HepG2 (cell line): Measurements from ENCODE around the gene EED. TPM values are rescaled to one million over a fixed set of nuclear protein-coding genes. Genes with fewer than 3 reads are reported as not detected.

Experiments used
- AHR ChIP-seq: IDR thresholded peaks from 2 replicates; pipeline ENCODE4 v1.6.1; 2018; ENCODE audit warnings: missing genetic modification reagents, missing compliant biosample characterization
- FOXO4 ChIP-seq: sonication (generic); formaldehyde crosslinking; conservative IDR thresholded peaks from 2 replicates; pipeline ENCODE4 v1.8.1; 2023; ENCODE audit warnings: missing genetic modification reagents
- HIVEP1 ChIP-seq: sonication (generic); formaldehyde crosslinking; IDR thresholded peaks from 2 replicates; pipeline ENCODE4 v1.4.0; 2020; ENCODE audit warnings: mild to moderate bottlenecking, missing genetic modification reagents
- MAFF ChIP-seq: IDR thresholded peaks from 2 replicates; pipeline ENCODE4 v1.6.1; 2011; ENCODE audit warnings: low read depth, low read length, improper control_type of control experiment
- POLR2AphosphoS5 ChIP-seq: IDR thresholded peaks from 2 replicates; pipeline ENCODE4 v1.6.1; 2012; ENCODE audit warnings: low read depth, low read length
- RARA ChIP-seq: IDR thresholded peaks from 2 replicates; pipeline ENCODE4 v1.6.1; 2016; ENCODE audit warnings: missing genetic modification reagents, missing compliant biosample characterization
- RFXANK ChIP-seq: IDR thresholded peaks from 2 replicates; pipeline ENCODE4 v1.6.1; 2016
- RXRA ChIP-seq: sonication (generic); formaldehyde crosslinking; IDR thresholded peaks from 2 replicates; pipeline ENCODE4 v1.5.1; 2020; ENCODE audit warnings: missing genetic modification reagents
- SMC3 ChIP-seq: IDR thresholded peaks from 2 replicates; pipeline ENCODE4 v1.6.1; 2011; ENCODE audit warnings: low read length, improper control_type of control experiment
- SOX6 ChIP-seq, 2 experiments: fragments of 450-650 bp in 1 of 2; sonication (generic) in 1 of 2; formaldehyde crosslinking in 1 of 2; IDR thresholded peaks; 2 replicates each; pipeline versions ENCODE4 v1.4.0 to v1.6.1; 2017 to 2020; ENCODE audit warnings: antibody characterized with exemption in 1 of 2, mild to moderate bottlenecking in 1 of 2, missing genetic modification reagents in 1 of 2
- THRA ChIP-seq: sonication (generic); formaldehyde crosslinking; IDR thresholded peaks from 2 replicates; pipeline ENCODE4 v1.4.0; 2020; ENCODE audit warnings: missing genetic modification reagents, borderline replicate concordance
- ZBTB4 ChIP-seq: sonication (generic); formaldehyde crosslinking; IDR thresholded peaks from 2 replicates; pipeline ENCODE4 v1.4.0; 2020; ENCODE audit warnings: missing genetic modification reagents, mild to moderate bottlenecking, borderline replicate concordance
- ZNF407 ChIP-seq: sonication (generic); formaldehyde crosslinking; IDR thresholded peaks from one replicate; pipeline ENCODE4 v1.5.1; 2020; ENCODE audit warnings: mild to moderate bottlenecking, missing genetic modification reagents; ENCODE audit errors: not compliant biosample characterization
- ZNF547 ChIP-seq: sonication (generic); formaldehyde crosslinking; IDR thresholded peaks from 2 replicates; pipeline ENCODE4 v1.5.1; 2020; ENCODE audit warnings: mild to moderate bottlenecking, missing genetic modification reagents
- ZNF557 ChIP-seq: sonication (generic); formaldehyde crosslinking; IDR thresholded peaks from 2 replicates; pipeline ENCODE4 v1.4.0; 2020; ENCODE audit warnings: missing genetic modification reagents
- polyA plus RNA-seq, 8 experiments: library from polyadenylated mRNA; depleted of rRNA in 3 of 8; stranded (reverse) in 7 of 8; unstranded in 1 of 8; fragments of >200 nt; fragmentation: Illumina TruSeq in 4 of 8; extraction: Trizol in 4 of 8; gene quantifications; 2 replicates each; pipeline versions ENCODE4 v1.2.1 to v1.2.3, GENCODE V29; 2011 to 2016; ENCODE audit warnings: low read depth in 4 of 8, missing spikeins in 1 of 8, mixed read lengths in 1 of 8; ENCODE audit not compliant: insufficient read depth in 1 of 8
- total RNA-seq, 5 experiments: library from RNA; depleted of rRNA; stranded (reverse); fragments of >200 nt; fragmentation: Illumina TruSeq; extraction: Trizol; gene quantifications; 2 replicates each; pipeline ENCODE4 v1.2.3, GENCODE V29; 2016; ENCODE audit warnings: low read depth in 1 of 5

EED gene
- total and polyA plus RNA-seq, 2 of the 13 experiments (the other 11 are each of a cell fraction or from before 2014, with no cell fraction given), result 11.0 to 28.4 TPM

- no peak for TF ChIP-seq ZNF407 (CRISPR knock-in tag)
- TF ChIP-seq POLR2AphosphoS5, result no peak
- peak; percentile 54 for TF ChIP-seq SMC3
- no peak for TF ChIP-seq ZBTB4
- TF ChIP-seq SOX6 (IDR thresholded peaks at IDR 0.05), result no peak
- TF ChIP-seq SOX6 (CRISPR knock-in tag; IDR thresholded peaks at IDR 0.05), result peak; percentile 87
- peak; percentile 94 for TF ChIP-seq MAFF
- no peak for TF ChIP-seq RFXANK
- no peak for TF ChIP-seq ZNF557 (CRISPR knock-in tag)
- TF ChIP-seq AHR, result no peak
- no peak for TF ChIP-seq ZNF547 (CRISPR knock-in tag)
- TF ChIP-seq RARA (CRISPR knock-in tag), result peak; percentile 77
- no peak for TF ChIP-seq FOXO4
- TF ChIP-seq RXRA, result peak; percentile 53; the same call in 1 of the 2 replicates
- no peak for TF ChIP-seq HIVEP1 (CRISPR knock-in tag)
- peak; percentile 90; the same call in 1 of the 2 replicates for TF ChIP-seq THRA (CRISPR knock-in tag)
Observed at GRCh38 chr11:86291466-86292262, 47.1 kb downstream of the EED start (continued).
